ENCODE data around the gene BICRA.
A peak's percentile ranks its signal among the peaks of the same experiment; 100 is the strongest.
"Not testable (repeated sequence)": the region's sequence is repeated elsewhere in the genome, so short reads cannot be mapped to it uniquely, and the experiment has no call there.

BICRA gene

DNA sequence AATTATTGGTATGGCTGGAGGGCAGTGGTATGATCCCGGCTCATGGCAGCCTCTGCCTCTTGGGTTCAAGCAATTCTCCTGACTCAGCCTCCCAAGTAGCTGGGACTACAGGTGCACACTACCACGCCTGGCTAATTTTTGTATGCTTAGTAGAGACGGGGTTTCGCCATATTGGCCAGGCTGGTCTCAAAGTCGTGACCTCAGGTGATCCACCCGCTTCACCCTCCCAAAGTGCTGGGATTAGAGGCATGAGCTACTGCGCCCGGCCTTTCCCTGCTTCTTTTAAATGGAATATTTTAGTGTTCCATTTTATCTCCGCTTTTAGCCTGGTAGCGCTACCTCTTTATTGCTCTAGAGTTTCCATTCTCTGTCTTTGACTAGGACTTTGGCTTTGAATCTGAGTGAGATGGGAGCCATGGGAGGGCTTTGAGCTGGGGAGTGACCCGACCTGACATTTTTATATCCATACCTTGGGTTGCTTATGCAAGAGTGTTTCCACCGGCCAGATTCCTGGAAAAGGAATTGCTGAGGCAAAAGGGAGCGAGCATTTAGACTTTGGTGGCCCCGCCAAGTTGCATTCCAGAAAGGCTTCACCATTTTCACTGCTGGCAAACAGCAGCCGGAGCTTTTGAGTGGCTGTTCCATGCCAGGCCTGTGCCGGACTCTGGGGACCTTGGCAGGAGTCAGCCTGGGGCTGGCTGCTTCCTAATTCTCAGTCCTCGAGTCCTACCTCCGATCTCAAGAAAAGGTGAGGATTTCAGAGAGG lies 22.9 kb downstream of the BICRA start:
- DNase-seq: no peak

DNA sequence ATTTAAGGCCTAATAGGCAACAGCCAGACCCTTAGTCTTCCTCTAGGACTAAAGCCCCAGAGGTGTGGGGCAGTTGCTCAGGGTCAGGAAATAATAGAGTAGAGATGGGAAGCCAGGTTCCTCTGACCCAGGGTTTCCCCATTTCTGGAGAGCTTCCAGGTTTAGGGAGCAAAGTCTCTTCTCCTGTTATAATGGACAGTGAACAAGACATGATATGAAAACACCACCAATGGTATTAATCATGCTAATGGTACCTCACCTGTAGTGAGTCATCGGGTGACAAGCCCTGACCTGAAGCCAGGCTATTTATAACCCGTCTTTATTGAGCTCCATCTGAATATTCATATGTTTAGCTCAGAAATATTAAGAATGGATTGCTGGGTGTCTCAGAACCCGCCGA lies 24.6 kb downstream of the BICRA start:
- DNase-seq: no peak

DNA sequence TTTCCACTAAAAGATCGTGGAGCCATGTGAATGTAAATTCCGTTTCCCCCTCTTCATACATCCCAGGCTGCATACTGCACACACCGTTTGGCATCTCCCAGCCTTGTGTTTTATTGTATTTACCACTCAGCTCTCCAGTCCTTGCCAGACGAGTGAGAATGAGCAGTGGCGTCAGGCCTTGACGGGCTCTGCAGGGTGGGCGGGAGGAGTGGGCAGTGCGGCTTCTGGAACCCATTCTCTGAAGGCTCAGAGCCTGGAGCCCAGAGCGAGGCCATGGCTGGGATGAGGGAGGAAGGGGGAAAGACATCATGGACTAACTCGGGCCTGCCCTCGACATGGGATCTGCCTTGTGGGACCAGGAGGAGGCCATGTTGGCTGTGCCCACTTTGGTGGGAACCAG lies 25.1 kb downstream of the BICRA start:
- DNase-seq: no peak

DNA sequence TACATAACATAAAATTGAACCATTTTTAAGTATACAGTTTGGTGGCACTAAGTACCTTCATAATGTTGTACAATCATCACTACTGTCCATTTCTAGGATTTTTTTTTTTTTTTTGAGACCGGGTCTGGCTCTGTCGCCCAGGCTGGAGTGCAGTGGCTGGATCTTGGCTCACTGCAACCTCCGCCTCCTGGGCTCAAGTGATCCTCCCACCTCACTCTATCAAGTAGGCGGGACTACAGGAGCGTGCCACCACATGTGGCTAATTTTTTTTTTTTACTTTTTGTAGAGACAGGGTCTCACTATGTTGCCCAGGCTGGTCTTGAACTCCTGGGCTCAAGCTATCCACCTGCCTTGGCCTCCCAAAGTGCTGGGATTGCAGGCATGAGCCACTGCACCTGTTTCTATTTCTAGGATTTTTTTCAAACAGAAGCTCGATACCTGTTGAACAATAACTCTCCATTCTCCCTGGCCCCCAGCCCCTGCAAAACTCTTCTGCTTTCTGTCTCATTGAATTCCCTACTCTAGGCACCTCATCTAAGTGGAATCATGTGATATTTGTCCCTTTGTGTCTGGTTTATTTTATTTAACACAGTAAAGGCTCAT lies 26.3 kb downstream of the BICRA start:
- not testable (repeated sequence) for DNase-seq

- DNase-seq: no peak
Measured at GRCh38 chr19:47637550-47637949, 28.6 kb downstream of the BICRA start.

DNA sequence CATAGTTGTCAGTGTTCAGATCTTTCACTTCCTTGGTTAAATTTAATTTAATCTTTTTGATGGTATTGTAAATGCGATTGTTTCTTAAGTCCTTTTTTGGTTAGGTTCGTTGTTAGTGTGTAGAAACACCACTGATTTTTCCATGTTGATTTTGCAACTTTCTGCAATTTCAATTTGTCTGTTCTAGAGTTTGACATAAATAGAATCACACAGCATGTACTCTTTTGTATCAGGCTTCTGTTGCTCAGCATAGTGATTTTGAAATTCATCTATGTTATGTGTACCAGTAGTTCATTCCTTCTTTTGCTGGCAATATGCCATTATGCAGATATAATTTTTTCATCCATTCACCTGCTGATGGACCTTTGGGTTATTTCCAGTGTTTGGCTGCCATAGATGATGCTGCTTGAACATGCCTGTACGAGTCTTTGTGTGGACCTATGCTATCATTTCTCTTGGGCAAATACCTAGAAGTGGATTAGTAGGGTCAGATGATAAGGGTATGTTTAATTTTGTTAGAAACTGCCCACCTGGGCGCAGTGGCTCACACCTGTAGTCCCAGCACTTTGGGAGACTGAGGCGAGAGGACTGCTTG lies 33.1 kb downstream of the BICRA start:
- no peak for DNase-seq

DNA sequence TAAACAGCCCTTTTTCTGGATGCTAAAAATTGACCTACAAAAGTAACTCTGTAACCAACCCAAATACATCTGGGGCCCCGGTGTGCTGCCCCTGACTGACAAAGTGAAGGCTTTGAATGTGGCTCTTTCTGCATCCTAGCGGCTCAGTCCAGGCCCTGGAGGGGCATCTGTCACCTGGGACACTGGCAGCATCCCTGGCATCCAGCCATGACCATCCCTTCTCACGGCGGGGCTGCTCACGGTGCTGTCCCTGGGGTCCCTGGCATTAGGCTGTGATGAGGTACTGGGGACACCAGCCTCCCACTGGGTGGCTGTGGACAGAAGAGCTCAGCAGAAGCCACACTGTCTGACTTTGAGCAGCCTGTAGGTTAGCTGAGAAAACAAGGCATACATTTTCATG lies 34.3 kb downstream of the BICRA start:
- DNase-seq: no peak

DNA sequence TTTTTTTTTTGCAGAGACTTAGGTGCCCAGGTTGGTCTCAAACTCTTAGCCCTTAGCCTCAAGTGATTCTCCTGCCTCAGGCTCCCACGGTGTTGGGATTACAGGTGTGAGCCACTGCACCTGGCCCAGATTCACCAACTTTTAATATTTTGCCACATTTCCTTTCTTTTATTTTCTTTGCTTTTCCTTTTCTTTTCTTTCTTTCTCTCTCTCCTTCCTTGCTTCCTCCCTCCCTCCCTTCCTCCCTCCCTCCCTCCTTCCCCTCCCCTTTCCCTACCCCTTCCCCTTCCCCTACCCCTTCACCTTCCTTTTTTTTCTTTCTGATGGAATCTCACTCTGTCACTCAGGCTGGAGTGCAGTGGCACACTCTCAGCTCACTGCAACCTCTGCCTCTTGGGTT lies 35.3 kb downstream of the BICRA start:
- DNase-seq: no peak

DNA sequence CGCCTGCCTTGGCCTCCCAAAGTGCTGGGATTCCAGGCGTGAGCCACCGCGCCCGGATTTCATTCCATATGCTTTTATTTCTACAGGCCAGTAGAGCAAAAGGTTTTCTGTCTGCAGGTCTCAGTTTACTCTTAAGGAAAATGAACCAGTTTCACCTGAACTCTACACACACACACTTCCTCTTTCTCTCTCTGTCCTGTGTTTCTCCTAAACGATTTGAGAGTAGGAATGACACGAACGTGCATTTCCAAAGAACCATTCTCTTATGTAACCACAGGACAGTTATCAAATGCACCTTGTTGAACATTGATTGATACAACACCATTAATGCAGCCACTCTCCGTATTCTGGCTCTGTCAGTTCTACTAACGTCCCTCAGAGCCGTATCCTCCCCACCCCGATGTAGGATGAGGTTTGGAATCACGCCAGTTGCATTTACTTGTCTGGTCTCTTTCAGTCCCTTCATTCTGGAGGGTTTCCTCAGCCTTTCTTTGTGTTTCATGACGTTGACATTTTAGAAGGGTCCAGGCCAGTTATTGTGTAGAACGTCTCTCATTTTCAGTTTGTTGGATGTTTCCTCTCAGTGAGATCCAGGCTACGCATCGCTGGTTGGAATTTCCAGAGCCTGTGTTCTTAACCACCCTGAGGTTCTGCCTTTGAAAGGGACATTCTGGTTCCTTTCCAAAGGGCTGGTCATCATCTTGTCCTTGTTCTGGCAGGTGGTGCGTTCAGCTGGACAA lies 36.0 kb downstream of the BICRA start:
- no peak for DNase-seq

DNA sequence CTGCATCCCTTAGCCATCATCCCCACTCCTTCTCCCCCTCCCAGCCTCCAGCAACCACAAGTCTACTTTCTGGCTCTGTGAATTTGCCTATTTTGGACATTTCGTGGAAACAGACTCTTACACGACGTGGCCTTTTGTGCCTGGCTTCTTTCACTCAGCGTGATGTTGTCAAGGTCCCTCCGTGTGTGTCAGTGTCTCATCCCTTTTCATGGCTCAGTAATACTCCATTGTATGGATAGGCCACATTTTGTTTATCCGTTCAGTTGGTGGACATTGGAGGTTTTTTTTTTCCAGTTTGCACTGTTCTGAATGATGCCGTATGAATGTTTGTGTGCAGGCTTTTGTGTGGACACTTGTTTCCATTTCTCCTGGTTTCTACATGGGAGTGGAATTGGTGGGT lies 38.0 kb downstream of the BICRA start:
- DNase-seq: no peak

DNA sequence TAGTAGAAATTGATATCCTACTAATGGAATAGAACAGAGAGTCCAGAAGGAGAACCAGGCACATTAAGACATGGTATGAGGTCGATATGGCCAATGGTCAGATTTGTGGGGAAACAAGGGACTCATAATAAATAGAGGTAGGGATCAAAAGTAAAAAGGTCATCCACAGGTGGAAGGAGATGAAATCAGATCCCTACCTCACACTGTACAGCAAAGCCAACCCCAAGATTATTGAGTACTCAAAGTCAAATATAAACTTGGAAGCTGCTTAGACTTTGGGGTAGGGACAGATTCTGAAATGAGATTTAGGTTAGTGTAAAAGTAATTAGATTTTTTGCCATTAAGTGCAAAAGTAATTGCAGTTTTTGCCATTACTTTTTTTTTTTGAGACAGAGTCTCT lies 40.7 kb downstream of the BICRA start:
- DNase-seq: no peak

- DNase-seq: peak; percentile 38
Measured at GRCh38 chr19:47650700-47651099, 41.8 kb downstream of the BICRA start.

DNA sequence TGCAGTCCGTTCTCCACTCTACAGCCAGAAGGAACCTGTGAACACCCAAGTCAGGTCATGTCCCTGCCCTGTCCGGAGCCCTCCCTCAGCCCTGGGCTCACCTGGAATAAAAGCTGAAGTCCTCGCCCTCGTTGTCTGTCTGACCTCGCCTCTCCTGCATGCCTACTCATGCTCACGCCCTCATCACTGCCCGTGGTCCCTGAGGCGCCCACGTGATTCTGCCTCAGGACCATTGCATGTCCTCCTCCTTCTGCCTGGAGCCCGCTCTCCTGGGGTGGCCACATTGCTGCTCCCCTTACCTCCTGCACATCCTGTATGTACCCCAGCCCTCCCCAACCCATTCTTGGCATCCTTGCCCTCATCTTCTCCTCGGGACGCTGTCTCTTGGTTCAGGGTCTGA lies 42.2 kb downstream of the BICRA start:
- no peak for DNase-seq

DNA sequence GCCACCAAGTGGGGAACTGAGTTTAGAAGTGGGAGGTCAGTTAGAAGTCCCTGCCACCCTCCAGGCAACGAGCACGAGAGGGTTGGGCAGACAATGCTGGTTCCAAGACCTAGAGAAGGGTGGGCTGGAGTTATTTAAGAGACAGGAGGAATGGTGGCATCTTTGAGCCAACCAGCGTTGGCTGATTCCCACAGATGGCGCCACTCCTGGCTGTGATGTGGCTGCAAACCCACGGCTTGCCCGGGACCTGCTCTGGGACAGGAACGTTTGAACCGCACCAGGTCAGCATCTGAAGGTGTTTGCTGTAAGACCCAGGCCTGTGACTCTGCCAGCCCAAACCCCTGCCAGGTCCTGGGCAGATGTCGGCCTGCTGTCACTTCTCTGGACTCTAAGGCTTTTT lies 42.8 kb downstream of the BICRA start:
- DNase-seq: no peak

- DNase-seq: no peak
Measured at GRCh38 chr19:47652285-47652684, 43.4 kb downstream of the BICRA start.

DNA sequence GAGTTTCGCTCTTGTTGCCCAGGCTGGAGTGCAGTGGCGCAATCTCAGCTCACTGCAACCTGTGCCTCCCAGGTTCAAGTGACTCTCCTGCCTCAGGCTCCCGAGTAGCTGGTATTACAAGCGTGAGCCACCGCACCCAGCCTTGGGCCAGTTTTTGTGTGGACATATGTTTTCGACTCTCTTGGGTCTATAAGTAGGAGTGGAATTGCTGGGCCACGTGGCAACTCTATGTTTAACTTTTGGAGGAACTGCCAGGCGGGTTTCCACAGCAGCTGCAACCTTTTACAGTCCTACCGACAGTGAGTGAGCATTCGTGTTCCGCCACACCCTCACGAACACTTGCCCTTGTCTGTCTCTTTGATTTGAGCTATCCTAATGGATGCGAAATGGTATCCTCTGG lies 44.9 kb downstream of the BICRA start:
- DNase-seq: no peak

- DNase-seq: no peak
Measured at GRCh38 chr19:47657719-47658118, 48.8 kb downstream of the BICRA start.

- DNase-seq: no peak
Measured at GRCh38 chr19:47658431-47659348, 49.8 kb downstream of the BICRA start.

- no peak for DNase-seq
Measured at GRCh38 chr19:47660435-47660832, 51.5 kb downstream of the BICRA start.

- no peak for DNase-seq
Measured at GRCh38 chr19:47661161-47661560, 52.2 kb downstream of the BICRA start.

GRCh38 chr19:47661611-47662010 lies 52.7 kb downstream of the BICRA start:
- DNase-seq: no peak

GRCh38 chr19:47663435-47663910 lies 54.5 kb downstream of the BICRA start:
- no peak for DNase-seq

All from NCI-H1694 (cell line).